KMS-11 (cell line): ENCODE measurements around the gene TBC1D9B.

ENCODE experiments used
- H2AFZ ChIP-seq: fragments of 200-600 bp; sonication (generic); 2 replicates; pipeline ENCODE4 v1.6.1; 2016; ENCODE audit warnings: antibody characterized with exemption, mixed run types, low read depth
- H3K27ac ChIP-seq: fragments of 200-600 bp; sonication (generic); 2 replicates; pipeline ENCODE4 v1.6.1; 2016; ENCODE audit warnings: mild to moderate bottlenecking, mixed run types
- H3K27me3 ChIP-seq: fragments of 200-600 bp; sonication (generic); 2 replicates; pipeline ENCODE4 v1.6.1; 2017; ENCODE audit warnings: mild to moderate bottlenecking, low read depth, mixed run types, moderate library complexity; ENCODE audit not compliant: insufficient read depth
- H3K36me3 ChIP-seq: fragments of 200-600 bp; sonication (generic); 2 replicates; pipeline ENCODE4 v1.6.1; 2017; ENCODE audit warnings: mild to moderate bottlenecking, mixed run types; ENCODE audit not compliant: insufficient read depth
- H3K4me1 ChIP-seq: fragments of 200-600 bp; sonication (generic); 2 replicates; pipeline ENCODE4 v1.6.1; 2016; ENCODE audit warnings: mild to moderate bottlenecking, low read depth, mixed run types; ENCODE audit not compliant: poor library complexity, severe bottlenecking
- H3K4me2 ChIP-seq: fragments of 200-600 bp; sonication (generic); 2 replicates; pipeline ENCODE4 v1.7.0; 2016; ENCODE audit warnings: mild to moderate bottlenecking, mixed run types
- H3K4me3 ChIP-seq: fragments of 200-600 bp; sonication (generic); IDR thresholded peaks from 2 replicates; pipeline ENCODE4 v1.6.1; 2017; ENCODE audit warnings: low read depth, low read length, mixed read lengths; ENCODE audit not compliant: insufficient read depth
- H3K79me2 ChIP-seq: fragments of 200-600 bp; sonication (generic); 2 replicates; pipeline ENCODE4 v1.6.1; 2016; ENCODE audit warnings: low read depth, mixed run types; ENCODE audit not compliant: insufficient read depth
- H3K9ac ChIP-seq: fragments of 200-600 bp; sonication (generic); 2 replicates; pipeline ENCODE4 v1.6.1; 2016; ENCODE audit warnings: mild to moderate bottlenecking, mixed run types
- H4K20me1 ChIP-seq: fragments of 200-600 bp; sonication (generic); 2 replicates; pipeline ENCODE4 v1.6.1; 2016; ENCODE audit warnings: mild to moderate bottlenecking, mixed run types; ENCODE audit not compliant: insufficient read depth
- TF ChIP-seq, protein P1 (sequence below): fragments of 200-600 bp; sonication (generic); conservative IDR thresholded peaks from 2 replicates; pipeline ENCODE4 v1.6.1; 2017; ENCODE audit warnings: low read depth, mild to moderate bottlenecking, antibody characterized with exemption, low read length, moderate library complexity, mixed read lengths

TBC1D9B gene

DNA sequence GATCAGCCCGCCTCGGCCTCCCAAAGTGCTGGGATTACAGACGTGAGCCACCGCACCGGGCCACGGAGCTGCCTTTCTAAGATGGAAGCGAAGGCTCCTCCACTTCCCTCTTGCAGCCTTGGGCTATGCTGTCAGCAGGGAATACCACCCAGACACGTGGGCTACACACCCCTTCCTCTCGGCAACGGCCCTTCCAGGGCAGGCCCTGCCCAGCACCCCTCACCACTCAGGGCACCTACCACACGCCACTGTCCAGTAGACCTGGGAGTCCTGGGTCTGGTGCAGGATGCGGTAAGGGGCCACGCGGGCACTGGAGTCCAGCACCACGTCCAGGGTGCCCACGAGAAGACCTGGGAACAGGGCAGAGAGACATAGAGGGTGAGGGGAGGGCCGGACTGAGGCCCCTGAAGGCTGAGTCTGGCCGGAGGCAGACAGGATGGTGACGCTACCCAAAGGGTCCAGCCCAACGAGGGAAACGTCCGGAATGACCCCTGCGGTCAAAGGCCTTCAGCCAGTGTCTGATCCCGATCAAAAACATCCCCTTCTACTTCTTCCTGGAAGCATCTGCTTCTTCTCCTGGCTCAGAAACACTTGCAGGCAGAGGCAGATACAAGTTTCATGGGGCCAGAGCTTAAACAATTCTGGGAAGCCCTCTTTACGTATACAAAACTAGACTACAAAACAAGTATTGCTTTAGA lies 3.1 kb downstream of the TBC1D9B start:
- no peaks in the 10 kb centered on the region for H3K36me3 ChIP-seq
- no peak overlapping the region for H3K9ac ChIP-seq
- H3K4me2 ChIP-seq = no peak overlapping the region
- H3K27ac ChIP-seq = no peak overlapping the region
- H3K4me3 ChIP-seq = no peak overlapping the region
- no peak overlapping the region for H2AFZ ChIP-seq
- H3K27me3 ChIP-seq = no peaks in the 10 kb centered on the region
- TF ChIP-seq, protein P1, sequence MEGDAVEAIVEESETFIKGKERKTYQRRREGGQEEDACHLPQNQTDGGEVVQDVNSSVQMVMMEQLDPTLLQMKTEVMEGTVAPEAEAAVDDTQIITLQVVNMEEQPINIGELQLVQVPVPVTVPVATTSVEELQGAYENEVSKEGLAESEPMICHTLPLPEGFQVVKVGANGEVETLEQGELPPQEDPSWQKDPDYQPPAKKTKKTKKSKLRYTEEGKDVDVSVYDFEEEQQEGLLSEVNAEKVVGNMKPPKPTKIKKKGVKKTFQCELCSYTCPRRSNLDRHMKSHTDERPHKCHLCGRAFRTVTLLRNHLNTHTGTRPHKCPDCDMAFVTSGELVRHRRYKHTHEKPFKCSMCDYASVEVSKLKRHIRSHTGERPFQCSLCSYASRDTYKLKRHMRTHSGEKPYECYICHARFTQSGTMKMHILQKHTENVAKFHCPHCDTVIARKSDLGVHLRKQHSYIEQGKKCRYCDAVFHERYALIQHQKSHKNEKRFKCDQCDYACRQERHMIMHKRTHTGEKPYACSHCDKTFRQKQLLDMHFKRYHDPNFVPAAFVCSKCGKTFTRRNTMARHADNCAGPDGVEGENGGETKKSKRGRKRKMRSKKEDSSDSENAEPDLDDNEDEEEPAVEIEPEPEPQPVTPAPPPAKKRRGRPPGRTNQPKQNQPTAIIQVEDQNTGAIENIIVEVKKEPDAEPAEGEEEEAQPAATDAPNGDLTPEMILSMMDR = no peak
- H3K79me2 ChIP-seq = peaks cover 5% of the 10 kb centered on the region; the same call in 1 of the 2 replicates
- H3K4me1 ChIP-seq = no peaks in the 10 kb centered on the region
- H4K20me1 ChIP-seq = no peaks in the 10 kb centered on the region

DNA sequence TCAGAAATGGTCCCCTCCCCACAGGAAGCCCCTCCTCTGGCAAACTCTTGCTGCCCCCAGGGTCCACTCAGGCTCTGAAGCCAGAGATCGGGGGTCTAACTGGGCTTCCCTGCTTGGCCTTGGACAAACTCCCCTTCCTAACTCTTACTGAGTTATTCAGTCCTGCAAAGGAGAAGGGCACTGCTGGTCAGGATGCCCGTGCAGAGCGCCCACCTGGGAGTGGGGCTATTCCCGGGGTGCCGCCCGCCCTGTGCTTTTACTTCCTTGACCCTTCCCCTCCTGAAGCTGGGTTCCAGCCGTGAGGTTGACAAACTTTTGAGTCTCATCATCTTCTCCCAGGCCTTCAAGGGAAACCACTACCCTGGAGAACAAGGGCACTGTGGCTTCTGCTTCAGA lies 4.9 kb downstream of the TBC1D9B start:
- H3K4me3 ChIP-seq = no peak overlapping the region
- peaks cover 5% of the 10 kb centered on the region; the same call in 1 of the 2 replicates for H3K79me2 ChIP-seq
- no peaks in the 10 kb centered on the region for H3K4me1 ChIP-seq
- no peak overlapping the region for H3K27ac ChIP-seq
- no peaks in the 10 kb centered on the region for H3K36me3 ChIP-seq
- H2AFZ ChIP-seq = no peak overlapping the region
- no peak overlapping the region for H3K4me2 ChIP-seq
- TF ChIP-seq, protein P1 = no peak
- H4K20me1 ChIP-seq = no peaks in the 10 kb centered on the region
- H3K9ac ChIP-seq = no peak overlapping the region
- H3K27me3 ChIP-seq = no peaks in the 10 kb centered on the region

GRCh38 chr5:179901915-179902762 lies 5.6 kb downstream of the TBC1D9B start:
- no peaks in the 10 kb centered on the region for H4K20me1 ChIP-seq
- H3K79me2 ChIP-seq = peaks cover 5% of the 10 kb centered on the region; the same call in 1 of the 2 replicates
- no peak overlapping the region for H3K27ac ChIP-seq
- H3K36me3 ChIP-seq = no peaks in the 10 kb centered on the region
- TF ChIP-seq, protein P1 = no peak
- H3K4me1 ChIP-seq = no peaks in the 10 kb centered on the region
- no peak overlapping the region for H3K9ac ChIP-seq
- no peak overlapping the region for H2AFZ ChIP-seq
- no peaks in the 10 kb centered on the region for H3K27me3 ChIP-seq
- H3K4me3 ChIP-seq = no peak overlapping the region
- no peak overlapping the region for H3K4me2 ChIP-seq

- Histone ChIP-seq H3K79me2 (peaks cover 3% of the 10 kb centered on the region; the same call in 1 of the 2 replicates), H4K20me1 (no peaks in the 10 kb centered on the region), H3K4me1 (no peaks in the 10 kb centered on the region), H2AFZ (no peak overlapping the region), H3K27ac (no peak overlapping the region), H3K36me3 (no peaks in the 10 kb centered on the region), H3K4me2 (no peak overlapping the region), H3K9ac (no peak overlapping the region), H3K4me3 (no peak overlapping the region), H3K27me3 (no peaks in the 10 kb centered on the region)
- TF ChIP-seq, protein P1 = no peak
Measured at GRCh38 chr5:179901462-179901861, 6.2 kb downstream of the TBC1D9B start.
